Measurements from ENCODE around the gene SUSD2. TPM values are rescaled to one million over a fixed set of nuclear protein-coding genes. Genes with fewer than 3 reads are reported as not detected.
"Not testable (repeated sequence)": the region's sequence is repeated elsewhere in the genome, so short reads cannot be mapped to it uniquely, and the experiment has no call there.

SUSD2 gene
- polyA plus RNA-seq, 1 experiment: 5.2 TPM

DNA sequence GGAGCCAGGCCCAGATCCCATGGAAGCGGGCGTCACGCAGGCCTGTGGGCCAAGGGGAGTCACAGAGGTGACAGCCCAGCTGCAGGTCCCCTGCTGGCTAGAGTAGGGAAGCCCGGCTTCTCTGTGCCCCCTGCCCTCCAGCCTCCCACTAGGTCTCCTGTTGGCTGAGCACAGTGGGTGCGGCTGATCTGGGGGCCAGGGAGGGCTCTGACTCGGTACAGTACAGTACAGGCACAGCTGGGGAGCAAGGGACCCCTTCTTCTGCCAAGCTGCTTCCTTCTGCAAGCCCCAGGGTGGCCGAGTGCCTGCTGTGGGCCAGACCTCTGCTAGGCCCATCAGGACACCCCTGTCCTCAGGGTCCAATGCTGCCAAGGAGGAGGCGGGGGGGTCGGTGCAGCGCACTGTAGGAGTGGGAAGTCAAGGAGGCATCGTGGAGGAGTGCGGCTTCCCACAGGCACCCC, 10.1 kb downstream of the SUSD2 start:
- no peak for DNase-seq (ENCODE audit: low read depth)
- ChIA-PET CTCF (interaction anchor here (0.6 to 4.4 kb wide), 6 partner anchors 14 to 133 kb away, joined by 3 to 92 read pairs (median 6); partner anchors contain the start of gene GGT5), POLR2A (no interaction called here)
- no peaks in the 10 kb centered on the region for H3K27me3 ChIP-seq (ENCODE audit: control insufficient read depth, insufficient read depth, low read length)
- no peak overlapping the region for H3K4me3 ChIP-seq (ENCODE audit: low read depth, low read length)
- H3K36me3 ChIP-seq (ENCODE audit: control insufficient read depth, insufficient read depth, low read length): no peaks in the 10 kb centered on the region
- TF ChIP-seq, protein P1, sequence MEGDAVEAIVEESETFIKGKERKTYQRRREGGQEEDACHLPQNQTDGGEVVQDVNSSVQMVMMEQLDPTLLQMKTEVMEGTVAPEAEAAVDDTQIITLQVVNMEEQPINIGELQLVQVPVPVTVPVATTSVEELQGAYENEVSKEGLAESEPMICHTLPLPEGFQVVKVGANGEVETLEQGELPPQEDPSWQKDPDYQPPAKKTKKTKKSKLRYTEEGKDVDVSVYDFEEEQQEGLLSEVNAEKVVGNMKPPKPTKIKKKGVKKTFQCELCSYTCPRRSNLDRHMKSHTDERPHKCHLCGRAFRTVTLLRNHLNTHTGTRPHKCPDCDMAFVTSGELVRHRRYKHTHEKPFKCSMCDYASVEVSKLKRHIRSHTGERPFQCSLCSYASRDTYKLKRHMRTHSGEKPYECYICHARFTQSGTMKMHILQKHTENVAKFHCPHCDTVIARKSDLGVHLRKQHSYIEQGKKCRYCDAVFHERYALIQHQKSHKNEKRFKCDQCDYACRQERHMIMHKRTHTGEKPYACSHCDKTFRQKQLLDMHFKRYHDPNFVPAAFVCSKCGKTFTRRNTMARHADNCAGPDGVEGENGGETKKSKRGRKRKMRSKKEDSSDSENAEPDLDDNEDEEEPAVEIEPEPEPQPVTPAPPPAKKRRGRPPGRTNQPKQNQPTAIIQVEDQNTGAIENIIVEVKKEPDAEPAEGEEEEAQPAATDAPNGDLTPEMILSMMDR (IDR thresholded peaks at IDR 0.05; ENCODE audit: insufficient read depth, low read depth, low read length): no peak

DNA sequence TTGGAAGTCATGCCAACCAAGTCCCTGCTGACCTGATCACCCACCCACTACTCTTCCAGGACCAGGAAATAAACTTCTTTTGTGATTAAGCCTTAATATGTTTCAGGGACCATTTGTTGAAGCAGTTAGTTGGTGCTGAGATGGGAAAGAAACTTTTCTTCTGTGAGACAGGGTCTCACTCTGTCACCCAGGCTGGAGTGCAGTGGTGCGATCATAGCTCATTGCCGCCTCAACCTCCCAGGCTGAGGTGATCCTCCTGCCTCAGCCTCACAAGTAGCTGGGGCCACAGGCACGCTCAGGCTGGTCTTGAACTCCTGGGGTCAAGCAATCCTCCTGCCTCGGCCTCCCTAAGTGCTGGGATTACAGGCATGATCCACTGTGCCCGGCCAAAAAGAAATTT, 10.6 kb downstream of the SUSD2 start:
- TF ChIP-seq, protein P1 (IDR thresholded peaks at IDR 0.05; ENCODE audit: insufficient read depth, low read depth, low read length): no peak
- no peaks in the 10 kb centered on the region for H3K27me3 ChIP-seq (ENCODE audit: control insufficient read depth, insufficient read depth, low read length)
- POLR2A ChIA-PET: no interaction called here
- CTCF ChIA-PET: interaction anchor here (1.4 to 4.4 kb wide), 3 partner anchors 14 to 53 kb away, joined by 5 to 92 read pairs (median 17); partner anchors contain the start of gene GGT5
- no peak for DNase-seq (ENCODE audit: low read depth)
- no peak overlapping the region for H3K4me3 ChIP-seq (ENCODE audit: low read depth, low read length)
- no peaks in the 10 kb centered on the region for H3K36me3 ChIP-seq (ENCODE audit: control insufficient read depth, insufficient read depth, low read length)

DNA sequence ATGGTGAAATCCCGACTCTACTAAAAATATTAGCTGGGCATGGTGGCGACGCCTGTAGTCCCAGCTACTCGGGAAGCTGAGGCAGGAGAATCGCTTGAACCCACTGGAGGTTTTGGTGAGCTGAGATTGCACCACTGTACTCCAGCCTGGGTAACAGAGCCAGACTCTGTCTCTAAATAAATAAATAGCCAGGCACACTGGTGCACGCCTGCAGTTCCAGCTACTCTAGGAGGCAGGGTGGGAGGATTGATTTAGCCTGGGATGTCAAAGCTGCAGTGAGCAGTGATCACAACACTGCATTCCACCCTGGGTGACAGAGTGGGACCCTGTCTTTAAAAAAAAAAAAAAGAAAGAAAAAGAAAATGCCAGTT, 17.4 kb downstream of the SUSD2 start:
- DNase-seq (ENCODE audit: low read depth): no peak
- Histone ChIP-seq H3K27me3 (ENCODE audit: control insufficient read depth, insufficient read depth, low read length) (no peaks in the 10 kb centered on the region), H3K4me3 (ENCODE audit: low read depth, low read length) (no peak overlapping the region), H3K36me3 (ENCODE audit: control insufficient read depth, insufficient read depth, low read length) (no peaks in the 10 kb centered on the region)
- ChIA-PET CTCF (interaction anchor here (0.6 to 4.0 kb wide), 5 partner anchors 9 to 49 kb away, joined by 3 to 32 read pairs (median 5); partner anchors contain the start of gene GGT5), POLR2A (interaction anchor here (0.6 to 0.7 kb wide), 2 partner anchors 9 to 292 kb away, joined by 3 to 15 read pairs; no protein-coding TSS in a partner anchor)
- TF ChIP-seq, protein P1 (IDR thresholded peaks at IDR 0.05; ENCODE audit: insufficient read depth, low read depth, low read length): no peak

DNA sequence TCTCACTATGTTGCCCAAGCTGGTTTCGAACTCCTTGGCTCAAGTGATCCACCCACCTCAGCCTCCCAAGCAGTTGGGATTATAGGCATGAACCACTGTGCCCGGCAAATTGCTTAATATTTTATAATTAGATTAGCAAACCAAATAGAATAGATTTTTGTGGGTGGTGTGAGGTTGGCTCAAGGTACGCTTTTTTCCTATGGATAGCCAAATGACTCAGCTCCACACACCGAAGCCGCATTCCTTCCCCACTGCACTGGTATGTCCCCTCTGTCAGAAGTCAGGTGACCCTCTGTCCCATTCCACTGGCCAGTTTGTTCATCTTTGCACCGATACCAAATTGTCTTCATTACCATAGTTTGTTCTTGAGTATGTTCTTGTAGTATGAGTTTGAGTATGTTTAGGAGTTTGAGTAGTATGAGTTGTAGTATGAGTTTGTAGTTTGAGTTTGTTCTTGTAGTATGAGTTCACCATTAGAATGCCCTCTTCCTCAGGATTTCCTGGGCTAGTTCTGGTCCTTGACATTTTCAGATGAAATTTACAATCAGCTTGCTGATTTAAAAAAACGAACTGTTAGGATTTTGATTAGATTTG, 19.4 kb downstream of the SUSD2 start:
- Histone ChIP-seq H3K4me3 (ENCODE audit: low read depth, low read length) (no peak overlapping the region), H3K36me3 (ENCODE audit: control insufficient read depth, insufficient read depth, low read length) (no peaks in the 10 kb centered on the region), H3K27me3 (ENCODE audit: control insufficient read depth, insufficient read depth, low read length) (no peaks in the 10 kb centered on the region)
- no peak for DNase-seq (ENCODE audit: low read depth)
- CTCF ChIA-PET: interaction anchor here (1.3 to 4.0 kb wide), 2 partner anchors 11 to 47 kb away, joined by 7 to 32 read pairs; no protein-coding TSS in a partner anchor
- TF ChIP-seq, protein P1 (IDR thresholded peaks at IDR 0.05; ENCODE audit: insufficient read depth, low read depth, low read length): no peak
- POLR2A ChIA-PET: no interaction called here

DNA sequence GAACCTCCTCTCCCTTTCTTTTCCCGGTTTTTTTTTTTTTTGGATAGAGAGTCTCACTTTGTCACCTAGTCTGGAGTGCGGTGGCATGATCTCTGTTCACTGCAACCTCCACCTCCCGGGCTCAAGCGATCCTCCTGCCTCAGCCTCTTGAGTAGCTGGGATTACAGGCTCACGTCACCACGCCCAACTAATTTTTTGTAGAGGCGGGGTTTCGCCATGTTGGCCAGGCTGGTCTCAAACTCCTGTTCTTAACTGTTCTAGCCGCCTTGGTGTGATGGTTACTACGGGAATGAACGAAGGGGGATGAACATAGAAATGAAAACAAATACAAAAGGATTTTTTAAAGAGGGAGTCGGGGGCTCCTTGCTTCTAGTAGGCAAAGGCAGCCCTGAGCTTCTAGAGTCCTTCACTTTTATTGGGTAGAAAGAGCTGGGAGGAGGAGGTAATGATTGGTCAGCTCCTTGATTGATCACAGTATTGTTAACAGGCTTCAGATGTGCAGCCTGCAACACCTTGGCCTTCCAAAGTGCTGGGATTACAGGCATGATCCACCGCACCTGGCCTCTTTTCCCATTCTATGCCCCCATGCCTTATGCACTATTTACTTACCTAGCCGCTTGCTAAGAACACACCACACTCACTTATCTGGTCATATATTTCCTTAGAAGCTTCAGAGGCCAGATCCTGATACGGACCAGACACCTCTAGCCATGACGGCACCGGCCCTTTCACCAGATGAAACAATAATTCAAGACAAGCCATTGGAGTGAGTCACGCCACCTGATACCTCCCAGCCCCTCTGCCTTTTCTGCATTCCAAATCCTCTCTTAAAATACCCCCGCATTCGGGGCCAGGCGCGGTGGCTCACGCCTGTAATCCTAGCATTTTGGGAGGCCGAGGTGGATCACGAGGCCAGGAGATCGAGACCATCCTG, 20.7 kb downstream of the SUSD2 start:
- TF ChIP-seq, protein P1 (IDR thresholded peaks at IDR 0.05; ENCODE audit: insufficient read depth, low read depth, low read length): no peak
- H3K36me3 ChIP-seq (ENCODE audit: control insufficient read depth, insufficient read depth, low read length): no peaks in the 10 kb centered on the region
- no peak for DNase-seq (ENCODE audit: low read depth)
- no peak overlapping the region for H3K4me3 ChIP-seq (ENCODE audit: low read depth, low read length)
- H3K27me3 ChIP-seq (ENCODE audit: control insufficient read depth, insufficient read depth, low read length): no peaks in the 10 kb centered on the region
- ChIA-PET CTCF (interaction anchor here (1.2 to 3.0 kb wide), 2 partner anchors 12 to 45 kb away, joined by 4 to 11 read pairs; no protein-coding TSS in a partner anchor), POLR2A (no interaction called here)

DNA sequence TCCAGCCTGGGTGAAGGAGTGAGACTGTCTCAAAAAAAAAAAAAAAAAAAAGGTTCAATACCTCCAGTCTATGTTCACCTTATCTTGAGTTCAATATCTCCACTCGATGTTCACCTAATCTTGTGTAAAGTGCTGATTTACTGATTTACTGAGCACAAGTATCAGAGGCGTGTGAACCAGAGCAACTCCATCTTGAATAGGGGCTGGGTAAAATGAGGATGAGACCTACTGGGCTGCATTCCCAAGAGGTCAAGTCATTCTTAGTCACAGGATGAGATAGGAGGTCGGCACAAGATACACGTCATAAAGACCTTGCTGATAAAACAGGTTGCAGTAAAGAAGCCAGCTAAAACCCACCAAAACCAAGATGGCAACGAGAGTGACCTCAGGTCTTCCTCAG, 22.6 kb downstream of the SUSD2 start:
- H3K36me3 ChIP-seq (ENCODE audit: control insufficient read depth, insufficient read depth, low read length); H3K4me3 ChIP-seq (ENCODE audit: low read depth, low read length); H3K27me3 ChIP-seq (ENCODE audit: control insufficient read depth, insufficient read depth, low read length); DNase-seq (ENCODE audit: low read depth); POLR2A ChIA-PET: not testable (repeated sequence)
- CTCF ChIA-PET: interaction anchor here (3.0 kb wide), 1 partner anchor 14 kb away, joined by 11 read pairs; no protein-coding TSS in a partner anchor

All from BJ (cell line).